GM13976 (cell line): Measurements from ENCODE around the gene CACNG3.

Source experiments
- DNase-seq: peaks from one replicate; pipeline ENCODE4 v3.0.0; 2012; ENCODE audit warnings: low spot score
- CTCF ChIP-seq: IDR thresholded peaks from 2 replicates; pipeline ENCODE4 v1.5.1; 2012; ENCODE audit warnings: borderline replicate concordance, mild to moderate bottlenecking; ENCODE audit not compliant: insufficient read depth; ENCODE audit errors: extremely low read depth, missing control alignments, control extremely low read depth
- in situ Hi-C: fragments of 300-500 bp; cut with MboI; formaldehyde crosslinking; loops from one replicate; pipeline ENCODE4 v1.12.0; 2022; ENCODE audit warnings: low sequenced_read_pairs, mixed read lengths, inconsistent platforms; ENCODE audit not compliant: unreplicated experiment

The CACNG3 gene

GRCh38 chr16:24396350-24397271 lies 140.5 kb downstream of the CACNG3 start:
- no peak for TF ChIP-seq CTCF
- DNase-seq = no peak
- in situ Hi-C loops = no loop called here

GRCh38 chr16:24409045-24409444 lies 152.9 kb downstream of the CACNG3 start:
- no peak for TF ChIP-seq CTCF
- peak; percentile 35 for DNase-seq
- in situ Hi-C loops = no loop called here
